Measurements from ENCODE around the gene EBF3. TPM values are rescaled to one million over a fixed set of nuclear protein-coding genes. Genes with fewer than 3 reads are reported as not detected.

The EBF3 gene
- total RNA-seq, 1 donor from 2014 or later = 0.07 TPM

GRCh38 chr10:129969911-129970464 lies 5.9 kb upstream of the EBF3 start:
- H3K4me2 ChIP-seq (ENCODE audit: low read length) = no peak overlapping the region
- no peak overlapping the region for H3K9ac ChIP-seq (ENCODE audit: low read length)
- TF ChIP-seq EZH2 (IDR thresholded peaks at IDR 0.05; ENCODE audit: insufficient read depth, low read length) (no peak), CTCF (IDR thresholded peaks at IDR 0.05; ENCODE audit: insufficient read depth, low read depth, low read length) (no peak)
- Mint-ChIP-seq H3K4me1 (ENCODE audit: low read depth, unreplicated experiment) (peaks cover 2% of the 10 kb centered on the region), H3K27me3 (ENCODE audit: low read depth, unreplicated experiment) (peaks cover 63% of the 10 kb centered on the region), H3K9me3 (ENCODE audit: unreplicated experiment) (peaks cover 25% of the 10 kb centered on the region), H3K36me3 (ENCODE audit: low read depth, unreplicated experiment) (no peaks in the 10 kb centered on the region), H3K4me3 (ENCODE audit: unreplicated experiment) (no peak overlapping the region), H3K27ac (ENCODE audit: unreplicated experiment) (peak overlapping the region; percentile 72)
- H3K27me3 ChIP-seq (ENCODE audit: insufficient read depth, low read length) = peaks cover 81% of the 10 kb centered on the region
- H2AFZ ChIP-seq (ENCODE audit: low read depth, low read length) = no peak overlapping the region
- H3K4me1 ChIP-seq (ENCODE audit: insufficient read depth, low read length) = no peaks in the 10 kb centered on the region
- H3K36me3 ChIP-seq (ENCODE audit: insufficient read depth, low read length) = no peaks in the 10 kb centered on the region
- H3K79me2 ChIP-seq (ENCODE audit: insufficient read depth, low read length) = no peaks in the 10 kb centered on the region
- FAIRE-seq = no peak
- no peak for DNase-seq (ENCODE audit: low read depth)
- peaks cover 7% of the 10 kb centered on the region for H4K20me1 ChIP-seq (ENCODE audit: insufficient read depth, low read length)
- H3K9me3 ChIP-seq (ENCODE audit: insufficient read depth, low read depth, low read length) = no peaks in the 10 kb centered on the region
- no peak overlapping the region for H3K27ac ChIP-seq (ENCODE audit: low read depth, low read length)
- H3K4me3 ChIP-seq (ENCODE audit: insufficient read depth, low read depth, low read length) = no peak overlapping the region

- no peaks in the 10 kb centered on the region for H3K4me1 ChIP-seq (ENCODE audit: insufficient read depth, low read length)
- peaks cover 7% of the 10 kb centered on the region for H4K20me1 ChIP-seq (ENCODE audit: insufficient read depth, low read length)
- peaks cover 2% of the 10 kb centered on the region for H3K4me1 Mint-ChIP-seq (ENCODE audit: low read depth, unreplicated experiment)
- no peak overlapping the region for H3K4me2 ChIP-seq (ENCODE audit: low read length)
- FAIRE-seq = no peak
- peaks cover 25% of the 10 kb centered on the region for H3K9me3 Mint-ChIP-seq (ENCODE audit: unreplicated experiment)
- H3K36me3 ChIP-seq (ENCODE audit: insufficient read depth, low read length) = no peaks in the 10 kb centered on the region
- TF ChIP-seq CTCF (IDR thresholded peaks at IDR 0.05; ENCODE audit: insufficient read depth, low read depth, low read length) (no peak), EZH2 (IDR thresholded peaks at IDR 0.05; ENCODE audit: insufficient read depth, low read length) (peak; percentile 94)
- DNase-seq (ENCODE audit: low read depth) = no peak
- no peaks in the 10 kb centered on the region for H3K79me2 ChIP-seq (ENCODE audit: insufficient read depth, low read length)
- H3K36me3 Mint-ChIP-seq (ENCODE audit: low read depth, unreplicated experiment) = no peaks in the 10 kb centered on the region
- H3K27me3 ChIP-seq (ENCODE audit: insufficient read depth, low read length) = peaks cover 81% of the 10 kb centered on the region
- H3K27me3 Mint-ChIP-seq (ENCODE audit: low read depth, unreplicated experiment) = peaks cover 59% of the 10 kb centered on the region
- H3K9ac ChIP-seq (ENCODE audit: low read length) = no peak overlapping the region
- H3K9me3 ChIP-seq (ENCODE audit: insufficient read depth, low read depth, low read length) = no peaks in the 10 kb centered on the region
- no peak overlapping the region for H3K4me3 ChIP-seq (ENCODE audit: insufficient read depth, low read depth, low read length)
- H3K27ac Mint-ChIP-seq (ENCODE audit: unreplicated experiment) = no peak overlapping the region
- H2AFZ ChIP-seq (ENCODE audit: low read depth, low read length) = no peak overlapping the region
- H3K4me3 Mint-ChIP-seq (ENCODE audit: unreplicated experiment) = no peak overlapping the region
- H3K27ac ChIP-seq (ENCODE audit: low read depth, low read length) = no peak overlapping the region
These were observed 5.3 kb upstream of the EBF3 start for GRCh38 chr10:129969184-129969910.

- no peak overlapping the region for H3K9ac ChIP-seq (ENCODE audit: low read length)
- Mint-ChIP-seq H3K4me3 (ENCODE audit: unreplicated experiment) (no peak overlapping the region), H3K27me3 (ENCODE audit: low read depth, unreplicated experiment) (peaks cover 53% of the 10 kb centered on the region), H3K4me1 (ENCODE audit: low read depth, unreplicated experiment) (peaks cover 2% of the 10 kb centered on the region), H3K27ac (ENCODE audit: unreplicated experiment) (no peak overlapping the region), H3K9me3 (ENCODE audit: unreplicated experiment) (peaks cover 22% of the 10 kb centered on the region), H3K36me3 (ENCODE audit: low read depth, unreplicated experiment) (no peaks in the 10 kb centered on the region)
- peaks cover 77% of the 10 kb centered on the region for H3K27me3 ChIP-seq (ENCODE audit: insufficient read depth, low read length)
- no peak overlapping the region for H3K4me2 ChIP-seq (ENCODE audit: low read length)
- H3K9me3 ChIP-seq (ENCODE audit: insufficient read depth, low read depth, low read length) = no peaks in the 10 kb centered on the region
- FAIRE-seq (no peak), DNase-seq (ENCODE audit: low read depth) (no peak)
- no peaks in the 10 kb centered on the region for H3K79me2 ChIP-seq (ENCODE audit: insufficient read depth, low read length)
- no peak overlapping the region for H2AFZ ChIP-seq (ENCODE audit: low read depth, low read length)
- no peaks in the 10 kb centered on the region for H3K36me3 ChIP-seq (ENCODE audit: insufficient read depth, low read length)
- TF ChIP-seq CTCF (IDR thresholded peaks at IDR 0.05; ENCODE audit: insufficient read depth, low read depth, low read length) (no peak), EZH2 (IDR thresholded peaks at IDR 0.05; ENCODE audit: insufficient read depth, low read length) (no peak)
- H3K4me3 ChIP-seq (ENCODE audit: insufficient read depth, low read depth, low read length) = no peak overlapping the region
- no peaks in the 10 kb centered on the region for H3K4me1 ChIP-seq (ENCODE audit: insufficient read depth, low read length)
- H3K27ac ChIP-seq (ENCODE audit: low read depth, low read length) = no peak overlapping the region
- peaks cover 7% of the 10 kb centered on the region for H4K20me1 ChIP-seq (ENCODE audit: insufficient read depth, low read length)
These were observed 4.7 kb upstream of the EBF3 start for GRCh38 chr10:129968853-129969183.

Data from astrocyte (in vitro differentiated cells and primary cell).